ENCODE measurements around the gene MSANTD1. TPM values are rescaled to one million over a fixed set of nuclear protein-coding genes. Genes with fewer than 3 reads are reported as not detected.

Gene MSANTD1
- total RNA-seq, 1 experiment from 2014 or later: 0.71 TPM

DNA sequence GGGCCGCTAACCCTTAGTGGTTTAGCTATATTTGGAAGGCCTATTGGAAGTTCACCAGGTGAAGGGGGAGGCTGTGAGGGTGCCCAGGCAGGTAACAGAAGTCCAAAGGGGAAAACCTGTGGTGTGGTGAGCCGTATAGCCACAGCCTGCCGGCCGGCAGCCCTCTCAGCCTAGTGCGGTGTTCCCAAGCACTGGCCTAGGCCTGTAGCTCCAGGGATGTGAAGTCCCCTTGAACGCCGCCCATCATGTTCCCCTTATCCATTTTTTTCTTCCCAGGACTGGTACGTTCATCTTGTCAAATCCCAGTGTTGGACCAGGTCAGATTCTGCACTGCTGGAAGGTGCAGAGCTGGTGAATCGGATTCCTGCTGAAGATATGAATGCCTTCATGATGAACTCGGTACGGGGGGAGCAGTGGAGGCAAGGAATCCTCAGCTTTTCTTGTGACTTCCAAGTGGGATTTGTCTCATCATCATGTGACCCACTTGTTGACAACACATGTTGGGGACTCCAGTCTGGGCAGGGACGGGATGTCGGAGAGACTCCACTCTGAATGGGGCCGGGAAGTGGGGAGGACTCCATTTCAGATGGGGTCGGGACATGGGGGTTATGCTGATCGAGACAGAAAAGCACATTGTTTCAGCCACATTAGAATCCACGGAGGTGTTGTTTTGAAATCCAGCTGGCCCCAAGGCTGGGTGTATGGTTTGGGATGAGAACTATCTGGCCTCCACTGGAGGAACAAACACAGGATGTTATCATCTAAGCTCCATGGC, 39.2 kb upstream of the MSANTD1 start:
- no peak overlapping the region for H3K4me3 ChIP-seq (replicated peaks in 1 of 2; ENCODE audit: low read depth in 1 of 2, low read length in 2 of 2)
- H3K79me2 ChIP-seq (ENCODE audit: insufficient read depth, low read length): no peaks in the 10 kb centered on the region
- ChIA-PET RAD21 (ENCODE audit: low non-redundant PET in 1 of 2, low total read pairs in 2 of 2, uncharacterized antibody in 2 of 2, unreplicated experiment in 2 of 2) (no interaction called here), POLR2A (no interaction called here), CTCF (no interaction called here)
- no peak overlapping the region for H3K27ac ChIP-seq (ENCODE audit: low read depth, low read length)
- H3K9me3 ChIP-seq (ENCODE audit: control insufficient read depth in 1 of 2, insufficient read depth in 1 of 2, low read depth in 1 of 2, low read length in 2 of 2): no peaks in the 10 kb centered on the region
- no peaks in the 10 kb centered on the region for H4K20me1 ChIP-seq (ENCODE audit: insufficient read depth)
- intact Hi-C loops (cut with micrococcal nuclease): no loop called here
- no peak overlapping the region for H3K9ac ChIP-seq (ENCODE audit: low read length)
- TF ChIP-seq TCF7L2 (IDR thresholded peaks at IDR 0.05; ENCODE audit: borderline replicate concordance, extremely low read depth, insufficient read depth, insufficient read length) (no peak), ZFX (IDR thresholded peaks at IDR 0.05) (no peak), SRF (IDR thresholded peaks at IDR 0.05; ENCODE audit: low read depth) (no peak), FOSL1 (IDR thresholded peaks at IDR 0.05; ENCODE audit: low read depth) (no peak), EGR1 (IDR thresholded peaks at IDR 0.05; ENCODE audit: low read depth) (no peak), ZNF274 (IDR thresholded peaks at IDR 0.05; ENCODE audit: low read depth, low read length) (no peak), EZH2phosphoT487 (IDR thresholded peaks at IDR 0.05; ENCODE audit: borderline replicate concordance) (no peak), CBX3 (IDR thresholded peaks at IDR 0.05; ENCODE audit: low read depth) (no peak)
- TF ChIP-seq, protein P1, sequence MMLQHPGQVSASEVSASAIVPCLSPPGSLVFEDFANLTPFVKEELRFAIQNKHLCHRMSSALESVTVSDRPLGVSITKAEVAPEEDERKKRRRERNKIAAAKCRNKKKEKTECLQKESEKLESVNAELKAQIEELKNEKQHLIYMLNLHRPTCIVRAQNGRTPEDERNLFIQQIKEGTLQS (IDR thresholded peaks at IDR 0.05): no peak
- TF ChIP-seq, protein P2, sequence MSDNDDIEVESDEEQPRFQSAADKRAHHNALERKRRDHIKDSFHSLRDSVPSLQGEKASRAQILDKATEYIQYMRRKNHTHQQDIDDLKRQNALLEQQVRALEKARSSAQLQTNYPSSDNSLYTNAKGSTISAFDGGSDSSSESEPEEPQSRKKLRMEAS (IDR thresholded peaks at IDR 0.05): no peak
- TF ChIP-seq, protein P3, sequence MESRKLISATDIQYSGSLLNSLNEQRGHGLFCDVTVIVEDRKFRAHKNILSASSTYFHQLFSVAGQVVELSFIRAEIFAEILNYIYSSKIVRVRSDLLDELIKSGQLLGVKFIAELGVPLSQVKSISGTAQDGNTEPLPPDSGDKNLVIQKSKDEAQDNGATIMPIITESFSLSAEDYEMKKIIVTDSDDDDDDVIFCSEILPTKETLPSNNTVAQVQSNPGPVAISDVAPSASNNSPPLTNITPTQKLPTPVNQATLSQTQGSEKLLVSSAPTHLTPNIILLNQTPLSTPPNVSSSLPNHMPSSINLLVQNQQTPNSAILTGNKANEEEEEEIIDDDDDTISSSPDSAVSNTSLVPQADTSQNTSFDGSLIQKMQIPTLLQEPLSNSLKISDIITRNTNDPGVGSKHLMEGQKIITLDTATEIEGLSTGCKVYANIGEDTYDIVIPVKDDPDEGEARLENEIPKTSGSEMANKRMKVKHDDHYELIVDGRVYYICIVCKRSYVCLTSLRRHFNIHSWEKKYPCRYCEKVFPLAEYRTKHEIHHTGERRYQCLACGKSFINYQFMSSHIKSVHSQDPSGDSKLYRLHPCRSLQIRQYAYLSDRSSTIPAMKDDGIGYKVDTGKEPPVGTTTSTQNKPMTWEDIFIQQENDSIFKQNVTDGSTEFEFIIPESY (IDR thresholded peaks at IDR 0.05; ENCODE audit: extremely low read depth, insufficient replicate concordance, low read length): no peak
- H2AFZ ChIP-seq (ENCODE audit: low read depth, low read length, poor library complexity, severe bottlenecking): no peak overlapping the region
- no TSS peak for BruUV-seq (replicated peaks)
- H3K27me3 ChIP-seq (ENCODE audit: insufficient read depth, low read length): no peaks in the 10 kb centered on the region
- H3K36me3 ChIP-seq (ENCODE audit: control insufficient read depth in 1 of 2, insufficient read depth in 2 of 2, low read length in 2 of 2): peaks cover 12 to 29% of the 10 kb centered on the region in 2 experiments
- no peaks in the 10 kb centered on the region for H3K9me2 ChIP-seq (ENCODE audit: insufficient read depth)
- DNase-seq (ENCODE audit: low read depth, low spot score): no peak
- no peak overlapping the region for H3K4me2 ChIP-seq (ENCODE audit: low read length)
- no peaks in the 10 kb centered on the region for H3K4me1 ChIP-seq (ENCODE audit: control insufficient read depth in 1 of 2, insufficient read depth in 2 of 2, low read length in 2 of 2)
- no peak for ATAC-seq

Data from HCT116 (cell line).